Trophoblast cell (in vitro differentiated cells and primary cell): ENCODE data around the gene PCDHB3.
"Not testable (repeated sequence)": the region's sequence is repeated elsewhere in the genome, so short reads cannot be mapped to it uniquely, and the experiment has no call there.

ENCODE experiments used
- DNase-seq, 2 donors: peaks; one replicate each; pipeline ENCODE4 v3.0.0-alpha.2; 2016
- H2AFZ ChIP-seq: 2 replicates; pipeline ENCODE4 v1.6.1; 2013; ENCODE audit warnings: low read length, moderate library complexity, mild to moderate bottlenecking; ENCODE audit not compliant: insufficient read depth, poor library complexity
- H2AK5ac ChIP-seq: 2 replicates; pipeline ENCODE4 v1.6.1; 2013; ENCODE audit warnings: mild to moderate bottlenecking, low read length
- H2BK120ac ChIP-seq: 2 replicates; pipeline ENCODE4 v1.6.1; 2013; ENCODE audit warnings: low read length, mild to moderate bottlenecking, moderate library complexity; ENCODE audit not compliant: insufficient read depth, poor library complexity
- H2BK12ac ChIP-seq: 2 replicates; pipeline ENCODE4 v1.6.1; 2013; ENCODE audit warnings: mild to moderate bottlenecking, low read length, moderate library complexity
- H2BK5ac ChIP-seq: 2 replicates; pipeline ENCODE4 v1.6.1; 2013; ENCODE audit warnings: low read length, low read depth, moderate library complexity, mild to moderate bottlenecking; ENCODE audit not compliant: poor library complexity
- H3K14ac ChIP-seq: 2 replicates; pipeline ENCODE4 v1.6.1; 2013; ENCODE audit warnings: mild to moderate bottlenecking, low read length
- H3K18ac ChIP-seq: 2 replicates; pipeline ENCODE4 v1.6.1; 2013; ENCODE audit warnings: mild to moderate bottlenecking, low read length
- H3K23ac ChIP-seq: 2 replicates; pipeline ENCODE4 v1.6.1; 2013; ENCODE audit warnings: low read length
- H3K27ac ChIP-seq: 2 replicates; pipeline ENCODE4 v1.5.1; 2013; ENCODE audit warnings: low read depth, mild to moderate bottlenecking, inconsistent platforms, low read length, moderate library complexity
- H3K27me3 ChIP-seq: 2 replicates; pipeline ENCODE4 v1.6.1; 2013; ENCODE audit warnings: inconsistent platforms, mild to moderate bottlenecking, low read length, moderate library complexity; ENCODE audit not compliant: insufficient read depth
- H3K36me3 ChIP-seq, 2 experiments: 1 replicate in 1 of 2; 2 replicates in 1 of 2; pipeline ENCODE4 v1.6.1; 2013; ENCODE audit warnings: low read length in 2 of 2, mild to moderate bottlenecking in 2 of 2, moderate library complexity in 1 of 2; ENCODE audit not compliant: insufficient read depth in 2 of 2, control insufficient read depth in 1 of 2
- H3K4ac ChIP-seq: 2 replicates; pipeline ENCODE4 v1.6.1; 2013; ENCODE audit warnings: low read depth, mild to moderate bottlenecking, low read length, moderate library complexity
- H3K4me1 ChIP-seq, 2 experiments: 1 replicate in 1 of 2; 2 replicates in 1 of 2; pipeline ENCODE4 v1.6.1; 2013; ENCODE audit warnings: low read length in 2 of 2, mild to moderate bottlenecking in 2 of 2, moderate library complexity in 1 of 2; ENCODE audit not compliant: insufficient read depth in 2 of 2, control insufficient read depth in 1 of 2
- H3K4me2 ChIP-seq: 2 replicates; pipeline ENCODE4 v1.6.1; 2013; ENCODE audit warnings: inconsistent platforms, mild to moderate bottlenecking, low read length, moderate library complexity
- H3K4me3 ChIP-seq: 2 replicates; pipeline ENCODE4 v1.5.1; 2013; ENCODE audit warnings: mild to moderate bottlenecking, low read depth, low read length, inconsistent platforms
- H3K79me1 ChIP-seq: one replicate; pipeline ENCODE4 v1.6.1; 2013; ENCODE audit warnings: low read length
- H3K79me2 ChIP-seq: 2 replicates; pipeline ENCODE4 v1.6.1; 2013; ENCODE audit warnings: low read length, mild to moderate bottlenecking; ENCODE audit not compliant: control insufficient read depth, insufficient read depth, poor library complexity
- H3K9ac ChIP-seq: 2 replicates; pipeline ENCODE4 v1.6.1; 2013; ENCODE audit warnings: mild to moderate bottlenecking, low read length
- H3K9me3 ChIP-seq: 2 replicates; pipeline ENCODE4 v1.6.1; 2013; ENCODE audit warnings: low read depth, mild to moderate bottlenecking, control low read depth, inconsistent platforms, low read length; ENCODE audit not compliant: insufficient read depth
- H4K12ac ChIP-seq: 2 replicates; pipeline ENCODE4 v1.6.1; 2013; ENCODE audit warnings: low read depth, mild to moderate bottlenecking, low read length, moderate library complexity
- H4K8ac ChIP-seq: 2 replicates; pipeline ENCODE4 v1.6.1; 2013; ENCODE audit warnings: low read depth, mild to moderate bottlenecking, low read length, moderate library complexity
- H4K91ac ChIP-seq: one replicate; pipeline ENCODE4 v1.6.1; 2013; ENCODE audit warnings: low read depth, mild to moderate bottlenecking, low read length, moderate library complexity
- WGBS: extraction: QIAGEN DNeasy Blood & Tissue Kit; methylation state at CpG from one replicate; pipeline ENCODE4 v1.1.7; 2013; ENCODE audit warnings: missing lambda C conversion rate; ENCODE audit not compliant: insufficient read length, insufficient coverage; ENCODE audit errors: extremely low coverage; 5-methylcytosine and 5-hydroxymethylcytosine counted together

PCDHB3 gene

DNA sequence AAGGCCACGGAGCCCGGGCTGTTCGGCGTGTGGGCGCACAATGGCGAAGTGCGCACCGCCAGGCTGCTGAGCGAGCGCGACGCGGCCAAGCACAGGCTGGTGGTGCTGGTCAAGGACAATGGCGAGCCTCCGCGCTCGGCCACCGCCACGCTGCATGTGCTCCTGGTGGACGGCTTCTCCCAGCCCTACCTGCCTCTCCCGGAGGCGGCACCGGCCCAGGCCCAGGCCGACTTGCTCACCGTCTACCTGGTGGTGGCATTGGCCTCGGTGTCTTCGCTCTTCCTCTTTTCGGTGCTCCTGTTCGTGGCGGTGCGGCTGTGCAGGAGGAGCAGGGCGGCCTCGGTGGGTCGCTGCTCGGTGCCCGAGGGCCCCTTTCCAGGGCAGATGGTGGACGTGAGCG, 2.2 kb downstream of the PCDHB3 start:
- H3K14ac ChIP-seq, H3K4me2 ChIP-seq, DNase-seq, H3K27ac ChIP-seq, H3K79me2 ChIP-seq, H3K4ac ChIP-seq, H3K4me1 ChIP-seq, H3K18ac ChIP-seq, H3K9ac ChIP-seq, H4K91ac ChIP-seq, H3K23ac ChIP-seq, H2AFZ ChIP-seq, H2BK5ac ChIP-seq, H3K79me1 ChIP-seq, H3K4me3 ChIP-seq, H4K12ac ChIP-seq, H4K8ac ChIP-seq, H2BK120ac ChIP-seq, H2AK5ac ChIP-seq, H3K27me3 ChIP-seq, H3K9me3 ChIP-seq, H2BK12ac ChIP-seq, H3K36me3 ChIP-seq: not testable (repeated sequence)
- WGBS, result no CpG with 5 or more reads among the region's 38 CpGs

DNA sequence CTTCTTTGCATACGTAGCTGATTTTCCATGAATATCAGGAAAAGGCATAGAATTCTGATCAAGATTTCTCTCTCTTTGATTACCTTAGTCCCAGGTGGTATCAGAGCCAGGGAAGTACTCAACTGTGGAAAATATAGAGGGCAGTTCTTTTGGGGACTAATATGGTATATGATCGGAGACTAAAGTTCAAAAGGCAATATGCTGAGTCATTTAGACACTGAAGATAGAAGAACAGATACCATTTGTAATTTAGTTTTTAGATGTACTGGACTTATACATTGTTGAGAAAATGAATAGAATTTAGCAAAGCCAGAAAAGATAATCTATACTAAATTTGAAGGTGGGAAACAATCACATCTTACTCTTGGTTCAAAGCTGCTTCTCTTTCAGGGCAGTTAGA, 5.1 kb downstream of the PCDHB3 start:
- Histone ChIP-seq H4K8ac (no peak overlapping the region), H2BK120ac (no peak overlapping the region), H2AK5ac (no peak overlapping the region), H2BK5ac (no peak overlapping the region), H4K91ac (no peak overlapping the region), H3K36me3 (peaks cover 7% of the 10 kb centered on the region in 2 experiments), H3K18ac (no peak overlapping the region), H3K79me1 (no peaks in the 10 kb centered on the region), H3K9me3 (peaks cover 4% of the 10 kb centered on the region), H4K12ac (no peak overlapping the region), H3K9ac (no peak overlapping the region), H3K4me3 (no peak overlapping the region), H3K4me2 (no peak overlapping the region), H2BK12ac (no peak overlapping the region), H3K27me3 (no peaks in the 10 kb centered on the region), H3K79me2 (no peaks in the 10 kb centered on the region), H3K23ac (no peak overlapping the region), H3K4me1 (no peaks in the 10 kb centered on the region), H3K27ac (no peak overlapping the region), H2AFZ (no peak overlapping the region), H3K4ac (no peak overlapping the region), H3K14ac (no peak overlapping the region)
- DNase-seq, result no peak
- no CpG with 5 or more reads among the region's 2 CpGs for WGBS

DNA sequence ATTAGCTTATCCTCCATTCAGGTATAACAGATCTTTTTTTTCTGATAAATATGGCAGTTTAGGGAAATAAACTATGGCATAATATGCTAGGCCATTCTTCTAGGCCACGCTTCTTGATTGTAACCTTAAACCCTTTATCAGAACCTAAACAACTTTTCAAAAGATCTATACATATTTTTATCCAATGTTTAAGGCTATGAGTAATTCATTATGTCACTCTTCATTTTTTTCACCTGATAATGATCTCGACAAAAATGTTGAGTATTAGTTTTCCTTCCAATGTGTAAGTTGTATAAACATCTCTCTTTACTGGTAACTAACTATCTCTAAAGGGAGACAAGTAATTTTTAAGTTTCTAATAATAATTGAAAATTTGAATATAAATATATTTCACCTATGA, 19.0 kb downstream of the PCDHB3 start:
- Histone ChIP-seq H3K36me3 (peaks cover 0 to 3% of the 10 kb centered on the region in 2 experiments), H3K79me2 (no peaks in the 10 kb centered on the region), H3K4ac (no peak overlapping the region), H2BK12ac (no peak overlapping the region), H3K4me3 (no peak overlapping the region), H2BK120ac (no peak overlapping the region), H2AK5ac (no peak overlapping the region), H3K4me1 (no peaks in the 10 kb centered on the region), H2AFZ (no peak overlapping the region), H3K9me3 (peaks cover 4% of the 10 kb centered on the region), H4K91ac (no peak overlapping the region), H4K12ac (no peak overlapping the region), H3K27ac (no peak overlapping the region), H3K4me2 (no peak overlapping the region), H2BK5ac (no peak overlapping the region), H3K79me1 (no peaks in the 10 kb centered on the region), H4K8ac (no peak overlapping the region), H3K23ac (no peak overlapping the region), H3K9ac (no peak overlapping the region), H3K18ac (no peak overlapping the region), H3K14ac (no peak overlapping the region), H3K27me3 (no peaks in the 10 kb centered on the region)
- peak in 1 of 2 donors; percentile 43 for DNase-seq
- no CpG with 5 or more reads among the region's 2 CpGs for WGBS

DNA sequence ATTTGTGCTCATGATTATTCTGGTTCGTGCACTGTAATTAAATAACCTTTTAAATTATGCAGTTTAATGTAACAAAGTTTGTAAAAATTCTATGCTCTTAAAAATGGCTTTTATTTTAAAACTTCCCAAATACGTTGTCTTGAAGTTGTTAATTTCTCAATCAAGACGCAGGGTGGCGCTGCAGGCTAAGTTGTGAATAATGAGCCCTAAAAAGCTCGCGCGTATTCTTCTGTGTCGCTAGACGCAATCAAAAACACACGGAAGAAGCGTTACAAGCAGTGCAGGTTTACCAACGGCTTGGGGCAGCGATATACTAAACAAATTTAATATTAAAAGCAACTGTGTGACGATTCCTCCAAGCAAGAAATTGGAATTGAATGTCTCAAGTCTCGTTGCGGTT, 21.3 kb downstream of the PCDHB3 start, which contains the start of gene PCDHB4:
PCDHB4 (plus strand) TSS at position 256 of the 400 bp plus-strand sequence. CDS start 181 bp downstream, outside the sequence.
- WGBS, result no CpG with 5 or more reads among the region's 16 CpGs
- no peaks in the 10 kb centered on the region for H3K4me1 ChIP-seq
- no peak within 1 kb of the TSS for H4K12ac ChIP-seq
- H3K27ac ChIP-seq, result no peak within 1 kb of the TSS
- H3K79me2 ChIP-seq, result no peaks in the 10 kb centered on the region
- no peak within 1 kb of the TSS for H3K4me3 ChIP-seq
- H4K91ac ChIP-seq, result no peak within 1 kb of the TSS
- H3K18ac ChIP-seq, result no peak within 1 kb of the TSS
- H2BK5ac ChIP-seq, result no peak within 1 kb of the TSS
- DNase-seq, result no peak
- no peak within 1 kb of the TSS for H3K4me2 ChIP-seq
- peaks cover 4% of the 10 kb centered on the region for H3K9me3 ChIP-seq
- H3K9ac ChIP-seq, result no peak within 1 kb of the TSS
- H4K8ac ChIP-seq, result no peak within 1 kb of the TSS
- no peak within 1 kb of the TSS for H3K4ac ChIP-seq
- no peaks in the 10 kb centered on the region for H3K27me3 ChIP-seq
- H3K36me3 ChIP-seq, result peaks cover 0 to 3% of the 10 kb centered on the region in 2 experiments
- H3K14ac ChIP-seq, result no peak within 1 kb of the TSS
- H3K79me1 ChIP-seq, result no peaks in the 10 kb centered on the region
- no peak within 1 kb of the TSS for H2BK120ac ChIP-seq
- no peak within 1 kb of the TSS for H2AK5ac ChIP-seq
- H2AFZ ChIP-seq, result no peak within 1 kb of the TSS
- no peak within 1 kb of the TSS for H2BK12ac ChIP-seq
- H3K23ac ChIP-seq, result no peak within 1 kb of the TSS
